Neural cell (in vitro differentiated cells): ENCODE data around the gene CLDN12. TPM values are rescaled to one million over a fixed set of nuclear protein-coding genes. Genes with fewer than 3 reads are reported as not detected.

ENCODE experiments used
- H2AFZ ChIP-seq: fragments of 200-600, 300-800 bp; sonication (generic), shearing (Covaris generic); 2 replicates; pipeline ENCODE4 v1.6.0; 2014; ENCODE audit warnings: low read depth, mild to moderate bottlenecking, antibody characterized with exemption, low read length, moderate library complexity
- H3F3A ChIP-seq: fragments of 200-600 bp; shearing (Covaris generic); 2 replicates; pipeline ENCODE4 v1.6.1; 2016; ENCODE audit warnings: mild to moderate bottlenecking, moderate library complexity, mixed read lengths, antibody characterized with exemption, low read length; ENCODE audit not compliant: insufficient read depth, poor library complexity, severe bottlenecking
- H3K27ac ChIP-seq: fragments of 200-600, 300-800 bp; sonication (generic), shearing (Covaris generic); 2 replicates; pipeline ENCODE4 v1.5.1; 2014; ENCODE audit warnings: mild to moderate bottlenecking, low read length, moderate library complexity
- H3K27me3 ChIP-seq: fragments of 300-800, 200-600 bp; sonication (generic), shearing (Covaris generic); 2 replicates; pipeline ENCODE4 v1.6.0; 2014; ENCODE audit warnings: mild to moderate bottlenecking, low read depth, low read length, moderate library complexity; ENCODE audit not compliant: insufficient read depth
- H3K36me3 ChIP-seq: fragments of 300-800, 200-600 bp; sonication (generic), shearing (Covaris generic); 2 replicates; pipeline ENCODE4 v1.5.1; 2014; ENCODE audit warnings: mild to moderate bottlenecking, antibody characterized with exemption, low read length, moderate library complexity; ENCODE audit not compliant: insufficient read depth
- H3K4me2 ChIP-seq: fragments of 300-800, 200-600 bp; sonication (generic), shearing (Covaris generic); 2 replicates; pipeline ENCODE4 v1.6.0; 2014; ENCODE audit warnings: mild to moderate bottlenecking, low read length
- H3K4me3 ChIP-seq: fragments of 300-800, 200-600 bp; sonication (generic), shearing (Covaris generic); 2 replicates; pipeline ENCODE4 v1.5.1; 2014; ENCODE audit warnings: mild to moderate bottlenecking, low read length, moderate library complexity
- H3K79me2 ChIP-seq: fragments of 200-600 bp; shearing (Covaris generic); replicated peaks from 2 replicates; pipeline ENCODE4 v1.6.0; 2014; ENCODE audit warnings: mild to moderate bottlenecking, low read length, moderate library complexity; ENCODE audit not compliant: insufficient read depth
- H3K9ac ChIP-seq: fragments of 300-800, 200-600 bp; sonication (generic), shearing (Covaris generic); 2 replicates; pipeline ENCODE4 v1.6.1; 2016; ENCODE audit warnings: mild to moderate bottlenecking, low read length, mixed read lengths
- H3K9me2 ChIP-seq: fragments of 200-600 bp; shearing (Covaris generic); 2 replicates; pipeline ENCODE4 v1.6.1; 2016; ENCODE audit warnings: mild to moderate bottlenecking, low read length, mixed read lengths; ENCODE audit not compliant: insufficient read depth
- H3K9me3 ChIP-seq: fragments of 200-600, 300-800 bp; sonication (generic), shearing (Covaris generic); 2 replicates; pipeline ENCODE4 v1.6.1; 2016; ENCODE audit warnings: mild to moderate bottlenecking, mixed run types, low read length, moderate library complexity, mixed read lengths
- H4K20me1 ChIP-seq: fragments of 200-600 bp; shearing (Covaris generic); 2 replicates; pipeline ENCODE4 v1.6.1; 2016; ENCODE audit warnings: mild to moderate bottlenecking, mixed run types; ENCODE audit not compliant: insufficient read depth
- EP300 ChIP-seq: fragments of 450-650 bp; conservative IDR thresholded peaks from 2 replicates; pipeline ENCODE4 v1.6.1; 2014; ENCODE audit warnings: antibody characterized with exemption, mild to moderate bottlenecking, moderate library complexity; ENCODE audit not compliant: poor library complexity, severe bottlenecking
- EZH2 ChIP-seq: fragments of 200-600, 300-800 bp; shearing (Covaris generic), sonication (generic); IDR thresholded peaks from 2 replicates; pipeline ENCODE4 v1.6.1; 2014; ENCODE audit warnings: antibody characterized with exemption, low read length, borderline replicate concordance, mild to moderate bottlenecking; ENCODE audit not compliant: insufficient read depth, poor library complexity, severe bottlenecking
- MXI1 ChIP-seq: fragments of 450-650 bp; conservative IDR thresholded peaks from 2 replicates; pipeline ENCODE4 v1.6.1; 2014; ENCODE audit warnings: antibody characterized with exemption, mild to moderate bottlenecking; ENCODE audit not compliant: poor library complexity, severe bottlenecking
- POLR2AphosphoS5 ChIP-seq: IDR thresholded peaks from 2 replicates; pipeline ENCODE4 v1.6.1; 2012
- RAD21 ChIP-seq: fragments of 450-650 bp; conservative IDR thresholded peaks from 2 replicates; pipeline ENCODE4 v1.6.1; 2014; ENCODE audit warnings: antibody characterized with exemption, mild to moderate bottlenecking, moderate library complexity
- SMC3 ChIP-seq: fragments of 450-650 bp; conservative IDR thresholded peaks from 2 replicates; pipeline ENCODE4 v1.6.1; 2014; ENCODE audit warnings: antibody characterized with exemption, mild to moderate bottlenecking, moderate library complexity; ENCODE audit not compliant: poor library complexity
- TAF1 ChIP-seq: IDR thresholded peaks from 2 replicates; pipeline ENCODE4 v1.6.1; 2012; ENCODE audit warnings: low read depth
- polyA plus RNA-seq: library from polyadenylated mRNA; depleted of rRNA; stranded (reverse); fragments of >200 nt; gene quantifications from 2 replicates; pipeline ENCODE4 v1.2.3, GENCODE V29; 2014
- TF ChIP-seq, protein P1 (sequence below): fragments of 450-650 bp; IDR thresholded peaks from 2 replicates; pipeline ENCODE4 v1.5.1; 2014; ENCODE audit warnings: antibody characterized with exemption, mild to moderate bottlenecking, moderate library complexity; ENCODE audit not compliant: poor library complexity, severe bottlenecking
- TF ChIP-seq, protein P2 (sequence below): IDR thresholded peaks from 2 replicates; pipeline ENCODE4 v1.6.1; 2012; ENCODE audit warnings: borderline replicate concordance

Gene CLDN12
- polyA plus RNA-seq, 1 donor from 2014 or later = 81.0 TPM

DNA sequence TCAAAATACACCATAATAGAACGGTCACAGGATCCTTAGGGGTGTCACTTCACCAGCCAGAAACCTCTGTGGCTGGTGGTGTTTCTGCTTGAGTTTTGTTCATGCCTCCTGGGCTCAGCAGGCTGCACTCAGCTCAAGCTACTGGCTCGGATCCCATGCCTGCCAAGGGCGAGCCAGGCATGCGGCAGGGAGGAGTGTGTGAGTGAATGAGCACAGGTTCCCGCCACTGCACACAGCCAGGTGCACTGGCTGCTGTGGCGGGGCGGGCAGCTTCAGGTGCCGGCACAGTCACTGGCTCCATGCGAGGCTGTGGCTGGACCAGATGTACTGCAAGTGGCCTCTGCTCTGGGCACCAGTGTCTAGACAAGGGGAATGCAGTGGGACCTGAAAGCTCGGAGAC, 29.5 kb downstream of the CLDN12 start:
- Histone ChIP-seq H2AFZ (no peak overlapping the region), H3K27me3 (no peaks in the 10 kb centered on the region)
- TF ChIP-seq MXI1 = no peak

DNA sequence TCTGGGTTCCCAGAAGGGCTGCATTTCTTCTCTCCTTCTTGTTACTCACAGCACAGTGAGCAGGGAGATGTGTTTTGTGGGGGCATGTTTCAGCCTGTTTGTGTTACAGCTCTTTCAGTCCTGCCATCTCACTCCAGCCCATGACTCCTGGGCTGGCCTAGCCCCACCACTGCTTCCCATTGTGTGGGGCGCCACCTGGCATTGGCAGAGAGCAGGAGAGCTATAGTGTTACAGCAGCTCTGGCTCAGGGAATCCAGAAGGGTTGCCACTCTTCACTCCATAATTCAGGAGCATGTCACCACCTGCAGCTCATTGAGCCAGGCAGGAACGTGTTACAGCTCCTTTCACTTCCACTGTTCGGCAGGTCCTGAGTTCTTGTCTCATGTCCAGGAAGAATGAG, 30.0 kb downstream of the CLDN12 start:
- Histone ChIP-seq H4K20me1 (no peaks in the 10 kb centered on the region), H3K36me3 (no peaks in the 10 kb centered on the region), H3K27me3 (no peaks in the 10 kb centered on the region), H3K9ac (no peak overlapping the region), H3K4me2 (no peak overlapping the region), H3K9me2 (no peaks in the 10 kb centered on the region), H2AFZ (no peak overlapping the region), H3K27ac (no peak overlapping the region), H3K9me3 (no peaks in the 10 kb centered on the region), H3K79me2 (no peaks in the 10 kb centered on the region), H3K4me3 (no peak overlapping the region), H3F3A (no peaks in the 10 kb centered on the region)
- no peak for TF ChIP-seq RAD21
- TF ChIP-seq MXI1 = no peak
- TF ChIP-seq, protein P1, sequence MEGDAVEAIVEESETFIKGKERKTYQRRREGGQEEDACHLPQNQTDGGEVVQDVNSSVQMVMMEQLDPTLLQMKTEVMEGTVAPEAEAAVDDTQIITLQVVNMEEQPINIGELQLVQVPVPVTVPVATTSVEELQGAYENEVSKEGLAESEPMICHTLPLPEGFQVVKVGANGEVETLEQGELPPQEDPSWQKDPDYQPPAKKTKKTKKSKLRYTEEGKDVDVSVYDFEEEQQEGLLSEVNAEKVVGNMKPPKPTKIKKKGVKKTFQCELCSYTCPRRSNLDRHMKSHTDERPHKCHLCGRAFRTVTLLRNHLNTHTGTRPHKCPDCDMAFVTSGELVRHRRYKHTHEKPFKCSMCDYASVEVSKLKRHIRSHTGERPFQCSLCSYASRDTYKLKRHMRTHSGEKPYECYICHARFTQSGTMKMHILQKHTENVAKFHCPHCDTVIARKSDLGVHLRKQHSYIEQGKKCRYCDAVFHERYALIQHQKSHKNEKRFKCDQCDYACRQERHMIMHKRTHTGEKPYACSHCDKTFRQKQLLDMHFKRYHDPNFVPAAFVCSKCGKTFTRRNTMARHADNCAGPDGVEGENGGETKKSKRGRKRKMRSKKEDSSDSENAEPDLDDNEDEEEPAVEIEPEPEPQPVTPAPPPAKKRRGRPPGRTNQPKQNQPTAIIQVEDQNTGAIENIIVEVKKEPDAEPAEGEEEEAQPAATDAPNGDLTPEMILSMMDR = no peak
- no peak for TF ChIP-seq SMC3
- no peak for TF ChIP-seq EP300
- TF ChIP-seq, protein P2, sequence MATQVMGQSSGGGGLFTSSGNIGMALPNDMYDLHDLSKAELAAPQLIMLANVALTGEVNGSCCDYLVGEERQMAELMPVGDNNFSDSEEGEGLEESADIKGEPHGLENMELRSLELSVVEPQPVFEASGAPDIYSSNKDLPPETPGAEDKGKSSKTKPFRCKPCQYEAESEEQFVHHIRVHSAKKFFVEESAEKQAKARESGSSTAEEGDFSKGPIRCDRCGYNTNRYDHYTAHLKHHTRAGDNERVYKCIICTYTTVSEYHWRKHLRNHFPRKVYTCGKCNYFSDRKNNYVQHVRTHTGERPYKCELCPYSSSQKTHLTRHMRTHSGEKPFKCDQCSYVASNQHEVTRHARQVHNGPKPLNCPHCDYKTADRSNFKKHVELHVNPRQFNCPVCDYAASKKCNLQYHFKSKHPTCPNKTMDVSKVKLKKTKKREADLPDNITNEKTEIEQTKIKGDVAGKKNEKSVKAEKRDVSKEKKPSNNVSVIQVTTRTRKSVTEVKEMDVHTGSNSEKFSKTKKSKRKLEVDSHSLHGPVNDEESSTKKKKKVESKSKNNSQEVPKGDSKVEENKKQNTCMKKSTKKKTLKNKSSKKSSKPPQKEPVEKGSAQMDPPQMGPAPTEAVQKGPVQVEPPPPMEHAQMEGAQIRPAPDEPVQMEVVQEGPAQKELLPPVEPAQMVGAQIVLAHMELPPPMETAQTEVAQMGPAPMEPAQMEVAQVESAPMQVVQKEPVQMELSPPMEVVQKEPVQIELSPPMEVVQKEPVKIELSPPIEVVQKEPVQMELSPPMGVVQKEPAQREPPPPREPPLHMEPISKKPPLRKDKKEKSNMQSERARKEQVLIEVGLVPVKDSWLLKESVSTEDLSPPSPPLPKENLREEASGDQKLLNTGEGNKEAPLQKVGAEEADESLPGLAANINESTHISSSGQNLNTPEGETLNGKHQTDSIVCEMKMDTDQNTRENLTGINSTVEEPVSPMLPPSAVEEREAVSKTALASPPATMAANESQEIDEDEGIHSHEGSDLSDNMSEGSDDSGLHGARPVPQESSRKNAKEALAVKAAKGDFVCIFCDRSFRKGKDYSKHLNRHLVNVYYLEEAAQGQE = no peak
- no peak for TF ChIP-seq TAF1
- TF ChIP-seq POLR2AphosphoS5 = no peak
- no peak for TF ChIP-seq EZH2

More for the DNA sequence above, 29.5 kb downstream of the CLDN12 start:
- Histone ChIP-seq H3K4me3 (no peak overlapping the region), H3K4me2 (no peak overlapping the region), H4K20me1 (no peaks in the 10 kb centered on the region), H3K9me2 (no peaks in the 10 kb centered on the region), H3K79me2 (no peaks in the 10 kb centered on the region), H3K27ac (no peak overlapping the region), H3F3A (no peaks in the 10 kb centered on the region), H3K9me3 (no peaks in the 10 kb centered on the region), H3K36me3 (no peaks in the 10 kb centered on the region), H3K9ac (no peak overlapping the region)

GRCh38 chr7:90445633-90446032, 42.4 kb downstream of the CLDN12 start:
- Histone ChIP-seq H3K36me3 (no peaks in the 10 kb centered on the region), H3K27me3 (no peaks in the 10 kb centered on the region), H3F3A (no peaks in the 10 kb centered on the region), H3K9ac (no peak overlapping the region), H3K9me2 (no peaks in the 10 kb centered on the region), H4K20me1 (no peaks in the 10 kb centered on the region), H3K4me2 (no peak overlapping the region), H3K27ac (no peak overlapping the region), H3K9me3 (no peaks in the 10 kb centered on the region), H3K79me2 (no peaks in the 10 kb centered on the region), H3K4me3 (no peak overlapping the region), H2AFZ (no peak overlapping the region)
- TF ChIP-seq EP300 (no peak), EZH2 (no peak), MXI1 (no peak), TAF1 (no peak), SMC3 (no peak), POLR2AphosphoS5 (no peak), RAD21 (no peak)
- TF ChIP-seq, protein P1 = no peak
- TF ChIP-seq, protein P2 = no peak
